Activated CD8-positive, alpha-beta memory T cell treated with anti-CD3 and anti-CD28 coated beads for 36 hours (primary cell): ENCODE measurements around the gene ARL3. TPM values are rescaled to one million over a fixed set of nuclear protein-coding genes. Genes with fewer than 3 reads are reported as not detected.
"Not testable (repeated sequence)": the region's sequence is repeated elsewhere in the genome, so short reads cannot be mapped to it uniquely, and the experiment has no call there.

Experiments
- CTCF ChIA-PET: fragments of 350-600 bp; sonication (Branson Sonifier 250); formaldehyde crosslinking; loops from one replicate; lab custom pipeline; 2021; ENCODE audit warnings: antibody characterized with exemption; lab: Charles Lee
- POLR2A ChIA-PET: fragments of 350-600 bp; sonication (Branson Sonifier 250); formaldehyde crosslinking; loops from one replicate; lab custom pipeline; 2021; ENCODE audit warnings: antibody characterized with exemption; lab: Charles Lee
- total RNA-seq, 2 experiments: library from RNA; stranded (reverse); gene quantifications; one replicate each; pipeline ENCODE4 v1.2.3, GENCODE V29; 2021

Gene ARL3
- total RNA-seq, 2 experiments from 2014 or later = 8.4 to 9.0 TPM

- POLR2A ChIA-PET = no interaction called here
Measured at GRCh38 chr10:102668326-102669107, 45.7 kb downstream of the ARL3 start.

GRCh38 chr10:102667411-102667810 lies 46.8 kb downstream of the ARL3 start:
- POLR2A ChIA-PET = not testable (repeated sequence)
- CTCF ChIA-PET = interaction anchor here (0.6 kb wide), 2 partner anchors 25 to 33 kb away, joined by 3 read pairs; no protein-coding TSS in a partner anchor

More at GRCh38 chr10:102668326-102669107, 45.7 kb downstream of the ARL3 start:
- CTCF ChIA-PET = interaction anchor here (0.6 to 1.9 kb wide), 4 partner anchors 8 to 24 kb away, joined by 3 to 6 read pairs (median 3); no protein-coding TSS in a partner anchor

- POLR2A ChIA-PET = no interaction called here
Measured at GRCh38 chr10:102665904-102666509, 48.2 kb downstream of the ARL3 start.

GRCh38 chr10:102661658-102662028 lies 52.6 kb downstream of the ARL3 start:
- ChIA-PET CTCF (interaction anchor here (0.6 to 1.6 kb wide), 6 partner anchors 12 to 52 kb away, joined by 3 to 6 read pairs (median 4); partner anchors contain the start of gene ARL3), POLR2A (interaction anchor here (1.2 to 2.6 kb wide), 5 partner anchors 12 to 83 kb away, joined by 4 to 39 read pairs (median 5); partner anchors contain the start of gene TRIM8)

More at GRCh38 chr10:102665904-102666509, 48.2 kb downstream of the ARL3 start:
- CTCF ChIA-PET = interaction anchor here (0.6 to 1.4 kb wide), 4 partner anchors 20 to 236 kb away, joined by 3 to 6 read pairs (median 3); no protein-coding TSS in a partner anchor

GRCh38 chr10:102660888-102661657 lies 53.1 kb downstream of the ARL3 start:
- ChIA-PET CTCF (interaction anchor here (0.6 to 1.6 kb wide), 9 partner anchors 8 to 54 kb away, joined by 3 to 6 read pairs (median 3); partner anchors contain the start of genes ARL3 and SFXN2), POLR2A (interaction anchor here (0.7 to 2.6 kb wide), 7 partner anchors 11 to 83 kb away, joined by 3 to 39 read pairs (median 5); partner anchors contain the start of genes ARL3, SFXN2 and TRIM8)

- CTCF ChIA-PET = interaction anchor here (0.7 kb wide), 2 partner anchors 27 to 570 kb away, joined by 3 to 4 read pairs; no protein-coding TSS in a partner anchor
- POLR2A ChIA-PET = interaction anchor here (1.0 to 1.4 kb wide), 2 partner anchors 8 to 13 kb away, joined by 3 to 4 read pairs; no protein-coding TSS in a partner anchor
Measured at GRCh38 chr10:102658802-102659201, 55.4 kb downstream of the ARL3 start.

GRCh38 chr10:102657984-102658724 lies 56.0 kb downstream of the ARL3 start:
- ChIA-PET POLR2A (interaction anchor here (1.0 to 1.4 kb wide), 2 partner anchors 12 to 16 kb away, joined by 4 read pairs; no protein-coding TSS in a partner anchor), CTCF (no interaction called here)

GRCh38 chr10:102657451-102657850 lies 56.7 kb downstream of the ARL3 start:
- CTCF ChIA-PET = no interaction called here
- POLR2A ChIA-PET = interaction anchor here (0.6 to 1.0 kb wide), 2 partner anchors 13 to 16 kb away, joined by 3 to 4 read pairs; partner anchors contain the start of gene TRIM8

- POLR2A ChIA-PET = interaction anchor here (0.6 to 1.0 kb wide), 2 partner anchors 13 to 15 kb away, joined by 3 to 4 read pairs; partner anchors contain the start of gene TRIM8
- CTCF ChIA-PET = no interaction called here
Measured at GRCh38 chr10:102656791-102657371, 57.3 kb downstream of the ARL3 start.

- CTCF ChIA-PET = interaction anchor here (1.1 to 1.3 kb wide), 2 partner anchors 12 to 22 kb away, joined by 3 to 4 read pairs; partner anchors contain the start of gene TRIM8
- POLR2A ChIA-PET = interaction anchor here (0.5 to 1.3 kb wide), 2 partner anchors 11 to 14 kb away, joined by 5 to 7 read pairs; partner anchors contain the start of gene TRIM8
Measured at GRCh38 chr10:102656026-102656425, 58.2 kb downstream of the ARL3 start.

- ChIA-PET CTCF (interaction anchor here (1.0 kb wide), 1 partner anchor 20 kb away, joined by 3 read pairs; no protein-coding TSS in a partner anchor), POLR2A (interaction anchor here (1.3 kb wide), 1 partner anchor 10 kb away, joined by 5 read pairs; the partner anchor contains the start of gene TRIM8)
Measured at GRCh38 chr10:102654969-102655368, 59.2 kb downstream of the ARL3 start.

- ChIA-PET CTCF (interaction anchor here (1.0 kb wide), 1 partner anchor 20 kb away, joined by 3 read pairs; no protein-coding TSS in a partner anchor), POLR2A (no interaction called here)
Measured at GRCh38 chr10:102654566-102654965, 59.6 kb downstream of the ARL3 start.

- CTCF ChIA-PET = interaction anchor here (0.8 to 1.3 kb wide), 2 partner anchors 21 to 23 kb away, joined by 3 read pairs; no protein-coding TSS in a partner anchor
- POLR2A ChIA-PET = interaction anchor here (1.1 kb wide), 1 partner anchor 11 kb away, joined by 3 read pairs; no protein-coding TSS in a partner anchor
Measured at GRCh38 chr10:102653060-102653459, 61.1 kb downstream of the ARL3 start.

GRCh38 chr10:102652170-102652916 lies 61.9 kb downstream of the ARL3 start:
- CTCF ChIA-PET = no interaction called here
- POLR2A ChIA-PET = interaction anchor here (0.8 to 1.9 kb wide), 4 partner anchors 10 to 61 kb away, joined by 3 to 5 read pairs (median 4); no protein-coding TSS in a partner anchor

- ChIA-PET CTCF (no interaction called here), POLR2A (interaction anchor here (0.8 to 1.9 kb wide), 4 partner anchors 7 to 61 kb away, joined by 3 to 5 read pairs (median 4); no protein-coding TSS in a partner anchor)
Measured at GRCh38 chr10:102651455-102652169, 62.6 kb downstream of the ARL3 start.
